Measurements from ENCODE around the gene CNTNAP2. TPM values are rescaled to one million over a fixed set of nuclear protein-coding genes. Genes with fewer than 3 reads are reported as not detected.

Gene CNTNAP2
- total and polyA plus RNA-seq, 2 of the 13 experiments (the other 11 are each of a cell fraction or from before 2014, with no cell fraction given) = 0.40 to 0.42 TPM

GRCh38 chr7:146741911-146742310 lies 625.3 kb downstream of the CNTNAP2 start:
- no TSS peak for BruUV-seq (replicated peaks)
- Histone ChIP-seq H3K27me3 (ENCODE audit: control insufficient read depth in 1 of 2, insufficient read depth in 2 of 2, low read length in 2 of 2) (no peaks in the 10 kb centered on the region), H3K4me3 (replicated peaks in 1 of 3; ENCODE audit: insufficient read depth in 1 of 3, low read depth in 2 of 3, low read length in 3 of 3) (no peak overlapping the region), H3K4me2 (ENCODE audit: low read depth, low read length) (no peak overlapping the region), H2AFZ (ENCODE audit: low read length) (no peak overlapping the region), H3K36me3 (replicated peaks in 1 of 2; ENCODE audit: control insufficient read depth in 1 of 2, insufficient read depth in 2 of 2, low read length in 2 of 2) (no peaks in the 10 kb centered on the region), H3K27ac (ENCODE audit: extremely low read length, insufficient read depth, low read length) (no peak overlapping the region), H3K9me3 (ENCODE audit: low read length) (peaks cover 90% of the 10 kb centered on the region), H4K20me1 (ENCODE audit: insufficient read depth, low read length) (no peaks in the 10 kb centered on the region), H3K4me1 (ENCODE audit: insufficient read depth, low read length) (no peaks in the 10 kb centered on the region), H3K9ac (ENCODE audit: insufficient read depth, low read depth, low read length) (no peak overlapping the region), H3K79me2 (ENCODE audit: insufficient read depth, low read length) (no peaks in the 10 kb centered on the region)
- in situ Hi-C loops (cut with HindIII; ENCODE audit: extremely low pct_ligation_motif_present, low pct_unique_long_range_greater_than_20kb) = no loop called here
- ChIA-PET CTCF (ENCODE audit: low intra/inter-chr PET ratio, low total read pairs) (no interaction called here), POLR2A (no interaction called here)
- no peak for FAIRE-seq
- no peak for ATAC-seq
- no peak for DNase-seq (ENCODE audit: low spot score)
- no peak for TF ChIP-seq GTF2F1 (IDR thresholded peaks at IDR 0.05; ENCODE audit: low read length)
- TF ChIP-seq PCBP1 (IDR thresholded peaks at IDR 0.05; ENCODE audit: borderline replicate concordance, low read depth, low read length) = no peak
- TF ChIP-seq, protein P1, sequence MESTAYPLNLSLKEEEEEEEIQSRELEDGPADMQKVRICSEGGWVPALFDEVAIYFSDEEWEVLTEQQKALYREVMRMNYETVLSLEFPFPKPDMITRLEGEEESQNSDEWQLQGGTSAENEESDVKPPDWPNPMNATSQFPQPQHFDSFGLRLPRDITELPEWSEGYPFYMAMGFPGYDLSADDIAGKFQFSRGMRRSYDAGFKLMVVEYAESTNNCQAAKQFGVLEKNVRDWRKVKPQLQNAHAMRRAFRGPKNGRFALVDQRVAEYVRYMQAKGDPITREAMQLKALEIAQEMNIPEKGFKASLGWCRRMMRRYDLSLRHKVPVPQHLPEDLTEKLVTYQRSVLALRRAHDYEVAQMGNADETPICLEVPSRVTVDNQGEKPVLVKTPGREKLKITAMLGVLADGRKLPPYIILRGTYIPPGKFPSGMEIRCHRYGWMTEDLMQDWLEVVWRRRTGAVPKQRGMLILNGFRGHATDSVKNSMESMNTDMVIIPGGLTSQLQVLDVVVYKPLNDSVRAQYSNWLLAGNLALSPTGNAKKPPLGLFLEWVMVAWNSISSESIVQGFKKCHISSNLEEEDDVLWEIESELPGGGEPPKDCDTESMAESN (CRISPR knock-in tag; conservative IDR thresholded peaks at IDR 0.05) = no peak
- TF ChIP-seq PRDM15 (CRISPR knock-in tag; IDR thresholded peaks at IDR 0.05) = no peak
- TF ChIP-seq HNRNPK (IDR thresholded peaks at IDR 0.05; ENCODE audit: low read depth, low read length, poor library complexity, severe bottlenecking) = no peak
- no peak for TF ChIP-seq ZNF260 (CRISPR knock-in tag; IDR thresholded peaks at IDR 0.05; ENCODE audit: borderline replicate concordance, low read depth)
- no peak for TF ChIP-seq ZFP41 (CRISPR knock-in tag; IDR thresholded peaks at IDR 0.05; ENCODE audit: borderline replicate concordance)
- TF ChIP-seq ARHGAP35 (CRISPR knock-in tag; IDR thresholded peaks at IDR 0.05; ENCODE audit: borderline replicate concordance) = no peak
- TF ChIP-seq CHD2 (IDR thresholded peaks at IDR 0.05; ENCODE audit: low read depth, low read length) = no peak
- no peak for TF ChIP-seq SNAPC4 (CRISPR knock-in tag; IDR thresholded peaks at IDR 0.05)
- TF ChIP-seq GATAD2A (CRISPR knock-in tag; IDR thresholded peaks at IDR 0.05) = no peak
- intact Hi-C loops (cut with micrococcal nuclease; ENCODE audit: unreplicated experiment) = no loop called here
